WTC11 (cell line): ENCODE results near the gene TSSC4. TPM values are rescaled to one million over a fixed set of nuclear protein-coding genes. Genes with fewer than 3 reads are reported as not detected.

Source experiments
- ATAC-seq: fragments of 200-7000 bp; cut with Tn5 transposase; 2 replicates; pipeline ENCODE4 v1.10.0; 2021; ENCODE audit warnings: mild to moderate bottlenecking, moderate library complexity
- CTCF ChIA-PET: fragments of 300-600 bp; sonication (Branson Sonifier 250); formaldehyde crosslinking; loops from one replicate; lab custom pipeline; 2021; ENCODE audit warnings: antibody characterized with exemption; lab: Charles Lee
- POLR2A ChIA-PET: fragments of 350-600 bp; sonication (Branson Sonifier 250); formaldehyde crosslinking; loops from one replicate; lab custom pipeline; 2021; ENCODE audit warnings: antibody characterized with exemption; lab: Charles Lee
- DNase-seq: peaks from one replicate; pipeline ENCODE4 v3.0.0; 2021; ENCODE audit warnings: low spot score
- H3K27ac Mint-ChIP-seq: 2 replicates; pipeline ENCODE4 v1.8.0; 2021; ENCODE audit warnings: mixed read lengths
- H3K27me3 Mint-ChIP-seq: 2 replicates; pipeline ENCODE4 v1.8.0; 2021; ENCODE audit warnings: low read depth, mild to moderate bottlenecking, moderate library complexity, mixed read lengths
- H3K36me3 Mint-ChIP-seq: 2 replicates; pipeline ENCODE4 v1.8.0; 2021; ENCODE audit warnings: mixed read lengths
- H3K4me1 Mint-ChIP-seq: 2 replicates; pipeline ENCODE4 v1.8.0; 2022; ENCODE audit warnings: mixed read lengths
- H3K4me3 Mint-ChIP-seq: 2 replicates; pipeline ENCODE4 v1.8.0; 2021; ENCODE audit warnings: mild to moderate bottlenecking, moderate library complexity, mixed read lengths
- H3K9me3 Mint-ChIP-seq: 2 replicates; pipeline ENCODE4 v1.8.0; 2021; ENCODE audit warnings: mixed read lengths
- ATF1 ChIP-seq: sonication (generic); formaldehyde crosslinking; IDR thresholded peaks from 2 replicates; pipeline ENCODE4 v1.8.1; 2023; ENCODE audit warnings: mild to moderate bottlenecking, moderate library complexity, missing genetic modification reagents
- ATF6 ChIP-seq: sonication (generic); formaldehyde crosslinking; IDR thresholded peaks from 2 replicates; pipeline ENCODE4 v1.8.1; 2023; ENCODE audit warnings: mild to moderate bottlenecking, missing genetic modification reagents
- CBFB ChIP-seq: sonication (generic); formaldehyde crosslinking; IDR thresholded peaks from 2 replicates; pipeline ENCODE4 v1.8.1; 2022; ENCODE audit warnings: mild to moderate bottlenecking, low read depth, missing genetic modification reagents
- CDX4 ChIP-seq: fragments of 250-450 bp; sonication (Bioruptor Pico); IDR thresholded peaks from 2 replicates; pipeline ENCODE4 v1.9.0; 2021; ENCODE audit warnings: moderate library complexity, mild to moderate bottlenecking, inconsistent platforms, borderline replicate concordance
- CREM ChIP-seq: sonication (generic); formaldehyde crosslinking; IDR thresholded peaks from 2 replicates; pipeline ENCODE4 v1.8.1; 2022; ENCODE audit warnings: mild to moderate bottlenecking, missing genetic modification reagents, moderate library complexity
- E2F5 ChIP-seq: sonication (generic); formaldehyde crosslinking; IDR thresholded peaks from 2 replicates; pipeline ENCODE4 v1.8.1; 2022; ENCODE audit warnings: mild to moderate bottlenecking, moderate library complexity, missing genetic modification reagents
- ELF4 ChIP-seq: sonication (generic); formaldehyde crosslinking; IDR thresholded peaks from 2 replicates; pipeline ENCODE4 v1.8.1; 2022; ENCODE audit warnings: low read depth, mild to moderate bottlenecking, moderate library complexity, missing genetic modification reagents
- FOXK1 ChIP-seq: sonication (generic); formaldehyde crosslinking; IDR thresholded peaks from 2 replicates; pipeline ENCODE4 v1.8.0; 2022; ENCODE audit warnings: mild to moderate bottlenecking, moderate library complexity, missing genetic modification reagents
- FOXP4 ChIP-seq: sonication (generic); formaldehyde crosslinking; IDR thresholded peaks from 2 replicates; pipeline ENCODE4 v1.8.0; 2022; ENCODE audit warnings: mild to moderate bottlenecking, missing genetic modification reagents
- HMGA2 ChIP-seq: fragments of 250-450 bp; sonication (Bioruptor Pico); IDR thresholded peaks from 2 replicates; pipeline ENCODE4 v1.4.0; 2021; ENCODE audit warnings: mild to moderate bottlenecking, moderate library complexity
- OVOL2 ChIP-seq: fragments of 250-450 bp; sonication (Bioruptor Pico); IDR thresholded peaks from 2 replicates; pipeline ENCODE4 v1.9.0; 2021; ENCODE audit warnings: mild to moderate bottlenecking, borderline replicate concordance
- RELA ChIP-seq: sonication (generic); formaldehyde crosslinking; IDR thresholded peaks from 2 replicates; pipeline ENCODE4 v1.8.1; 2022; ENCODE audit warnings: missing genetic modification reagents, mild to moderate bottlenecking, borderline replicate concordance
- TCF7 ChIP-seq: sonication (generic); formaldehyde crosslinking; IDR thresholded peaks from 2 replicates; pipeline ENCODE4 v1.8.0; 2022; ENCODE audit warnings: mild to moderate bottlenecking, low read depth, missing genetic modification reagents, moderate library complexity
- TEAD1 ChIP-seq: sonication (generic); formaldehyde crosslinking; IDR thresholded peaks from 2 replicates; pipeline ENCODE4 v1.8.0; 2022; ENCODE audit warnings: mild to moderate bottlenecking, missing genetic modification reagents
- ZNF219 ChIP-seq: sonication (generic); formaldehyde crosslinking; IDR thresholded peaks from 2 replicates; pipeline ENCODE4 v1.8.0; 2023; ENCODE audit warnings: missing genetic modification reagents, mild to moderate bottlenecking, borderline replicate concordance
- total RNA-seq: library from RNA; stranded (reverse); gene quantifications from 3 replicates; pipeline ENCODE4 v1.2.3, GENCODE V29; 2021
- TF ChIP-seq, protein P1 (sequence below): sonication (generic); formaldehyde crosslinking; conservative IDR thresholded peaks from 2 replicates; pipeline ENCODE4 v1.8.1; 2023; ENCODE audit warnings: mild to moderate bottlenecking, low read depth, missing genetic modification reagents, moderate library complexity
- TF ChIP-seq, protein P2 (sequence below): sonication (generic); formaldehyde crosslinking; IDR thresholded peaks from 2 replicates; pipeline ENCODE4 v1.8.1; 2022; ENCODE audit warnings: missing genetic modification reagents, borderline replicate concordance
- TF ChIP-seq, protein P3 (sequence below): fragments of 250-450 bp; sonication (Bioruptor Pico); IDR thresholded peaks from 2 replicates; pipeline ENCODE4 v2.1.2; 2022; ENCODE audit warnings: mild to moderate bottlenecking, moderate library complexity

The TSSC4 gene
- total RNA-seq, 1 experiment from 2014 or later: 41.4 TPM

- Mint-ChIP-seq H3K27me3 (peaks cover 46% of the 10 kb centered on the region), H3K27ac (no peak overlapping the region), H3K36me3 (no peaks in the 10 kb centered on the region), H3K9me3 (peaks cover 5% of the 10 kb centered on the region)
- no peak for ATAC-seq
- CTCF ChIA-PET: interaction anchor here (1.0 to 1.6 kb wide), 3 partner anchors 8 to 456 kb away, joined by 3 to 4 read pairs (median 4); no protein-coding TSS in a partner anchor
- POLR2A ChIA-PET: no interaction called here
- TF ChIP-seq, protein P1, sequence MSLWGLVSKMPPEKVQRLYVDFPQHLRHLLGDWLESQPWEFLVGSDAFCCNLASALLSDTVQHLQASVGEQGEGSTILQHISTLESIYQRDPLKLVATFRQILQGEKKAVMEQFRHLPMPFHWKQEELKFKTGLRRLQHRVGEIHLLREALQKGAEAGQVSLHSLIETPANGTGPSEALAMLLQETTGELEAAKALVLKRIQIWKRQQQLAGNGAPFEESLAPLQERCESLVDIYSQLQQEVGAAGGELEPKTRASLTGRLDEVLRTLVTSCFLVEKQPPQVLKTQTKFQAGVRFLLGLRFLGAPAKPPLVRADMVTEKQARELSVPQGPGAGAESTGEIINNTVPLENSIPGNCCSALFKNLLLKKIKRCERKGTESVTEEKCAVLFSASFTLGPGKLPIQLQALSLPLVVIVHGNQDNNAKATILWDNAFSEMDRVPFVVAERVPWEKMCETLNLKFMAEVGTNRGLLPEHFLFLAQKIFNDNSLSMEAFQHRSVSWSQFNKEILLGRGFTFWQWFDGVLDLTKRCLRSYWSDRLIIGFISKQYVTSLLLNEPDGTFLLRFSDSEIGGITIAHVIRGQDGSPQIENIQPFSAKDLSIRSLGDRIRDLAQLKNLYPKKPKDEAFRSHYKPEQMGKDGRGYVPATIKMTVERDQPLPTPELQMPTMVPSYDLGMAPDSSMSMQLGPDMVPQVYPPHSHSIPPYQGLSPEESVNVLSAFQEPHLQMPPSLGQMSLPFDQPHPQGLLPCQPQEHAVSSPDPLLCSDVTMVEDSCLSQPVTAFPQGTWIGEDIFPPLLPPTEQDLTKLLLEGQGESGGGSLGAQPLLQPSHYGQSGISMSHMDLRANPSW: no peak
- TF ChIP-seq FOXP4 (no peak), E2F5 (CRISPR knock-in tag) (no peak), ATF1 (no peak), OVOL2 (no peak), ATF6 (CRISPR knock-in tag) (no peak), CDX4 (CRISPR knock-in tag) (no peak), CREM (CRISPR knock-in tag) (no peak), ZNF219 (CRISPR knock-in tag) (no peak), HMGA2 (CRISPR knock-in tag) (no peak), TCF7 (CRISPR knock-in tag) (no peak), TEAD1 (no peak), RELA (CRISPR knock-in tag) (no peak), CBFB (no peak), FOXK1 (CRISPR knock-in tag) (no peak), ELF4 (CRISPR knock-in tag) (no peak)
- TF ChIP-seq, protein P2, sequence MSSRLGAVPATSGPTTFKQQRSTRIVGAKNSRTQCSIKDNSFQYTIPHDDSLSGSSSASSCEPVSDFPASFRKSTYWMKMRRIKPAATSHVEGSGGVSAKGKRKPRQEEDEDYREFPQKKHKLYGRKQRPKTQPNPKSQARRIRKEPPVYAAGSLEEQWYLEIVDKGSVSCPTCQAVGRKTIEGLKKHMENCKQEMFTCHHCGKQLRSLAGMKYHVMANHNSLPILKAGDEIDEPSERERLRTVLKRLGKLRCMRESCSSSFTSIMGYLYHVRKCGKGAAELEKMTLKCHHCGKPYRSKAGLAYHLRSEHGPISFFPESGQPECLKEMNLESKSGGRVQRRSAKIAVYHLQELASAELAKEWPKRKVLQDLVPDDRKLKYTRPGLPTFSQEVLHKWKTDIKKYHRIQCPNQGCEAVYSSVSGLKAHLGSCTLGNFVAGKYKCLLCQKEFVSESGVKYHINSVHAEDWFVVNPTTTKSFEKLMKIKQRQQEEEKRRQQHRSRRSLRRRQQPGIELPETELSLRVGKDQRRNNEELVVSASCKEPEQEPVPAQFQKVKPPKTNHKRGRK (CRISPR knock-in tag): no peak
- TF ChIP-seq, protein P3, sequence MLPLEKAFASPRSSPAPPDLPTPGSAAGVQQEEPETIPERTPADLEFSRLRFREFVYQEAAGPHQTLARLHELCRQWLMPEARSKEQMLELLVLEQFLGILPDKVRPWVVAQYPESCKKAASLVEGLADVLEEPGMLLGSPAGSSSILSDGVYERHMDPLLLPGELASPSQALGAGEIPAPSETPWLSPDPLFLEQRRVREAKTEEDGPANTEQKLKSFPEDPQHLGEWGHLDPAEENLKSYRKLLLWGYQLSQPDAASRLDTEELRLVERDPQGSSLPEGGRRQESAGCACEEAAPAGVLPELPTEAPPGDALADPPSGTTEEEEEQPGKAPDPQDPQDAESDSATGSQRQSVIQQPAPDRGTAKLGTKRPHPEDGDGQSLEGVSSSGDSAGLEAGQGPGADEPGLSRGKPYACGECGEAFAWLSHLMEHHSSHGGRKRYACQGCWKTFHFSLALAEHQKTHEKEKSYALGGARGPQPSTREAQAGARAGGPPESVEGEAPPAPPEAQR (CRISPR knock-in tag): no peak
- TF ChIP-seq, all 79 proteins: peak for 0
- DNase-seq: no peak
- Mint-ChIP-seq H3K4me1 (no peaks in the 10 kb centered on the region), H3K4me3 (no peak overlapping the region)
These were observed 35.5 kb downstream of the TSSC4 start for GRCh38 chr11:2436013-2436520.
